Neutrophil (primary cell): ENCODE data around the gene ATP6V1C2.

Experiments
- H3K27ac ChIP-seq: fragments of 200-600 bp; sonication (generic); 2 replicates; pipeline ENCODE4 v1.5.1; 2016; ENCODE audit warnings: mild to moderate bottlenecking, moderate library complexity
- H3K27me3 ChIP-seq: fragments of 200-600 bp; sonication (generic); 2 replicates; pipeline ENCODE4 v1.6.0; 2016; ENCODE audit warnings: mild to moderate bottlenecking
- H3K36me3 ChIP-seq: fragments of 200-600 bp; sonication (generic); 2 replicates; pipeline ENCODE4 v1.5.1; 2017
- H3K4me1 ChIP-seq, 2 experiments: fragments of 200-600 bp in 1 of 2; sonication (generic) in 1 of 2; 1 replicate in 1 of 2; 2 replicates in 1 of 2; pipeline versions ENCODE4 v1.5.1 to v1.6.1; 2013 to 2016; ENCODE audit warnings: low read depth in 1 of 2, low read length in 1 of 2, mild to moderate bottlenecking in 1 of 2, moderate library complexity in 1 of 2; ENCODE audit not compliant: control insufficient read depth in 1 of 2, insufficient read depth in 1 of 2
- H3K4me3 ChIP-seq, 2 experiments: fragments of 200-600 bp in 1 of 2; sonication (generic) in 1 of 2; 1 replicate in 1 of 2; 2 replicates in 1 of 2; pipeline ENCODE4 v1.5.1; 2013 to 2016; ENCODE audit warnings: low read depth in 1 of 2, low read length in 1 of 2, mild to moderate bottlenecking in 1 of 2, moderate library complexity in 1 of 2
- H3K9me3 ChIP-seq: fragments of 200-600 bp; sonication (generic); 2 replicates; pipeline ENCODE4 v1.5.1; 2016
- CTCF ChIP-seq: fragments of 200-600 bp; sonication (generic); IDR thresholded peaks from 2 replicates; pipeline ENCODE4 v1.5.1; 2016; ENCODE audit warnings: antibody characterized with exemption

The ATP6V1C2 gene

GRCh38 chr2:10828346-10828745, 106.9 kb downstream of the ATP6V1C2 start:
- no peak for TF ChIP-seq CTCF

GRCh38 chr2:10829299-10829698, 107.9 kb downstream of the ATP6V1C2 start:
- Histone ChIP-seq H3K36me3 (no peaks in the 10 kb centered on the region), H3K4me3 (no peak overlapping the region), H3K4me1 (no peaks in the 10 kb centered on the region), H3K9me3 (no peaks in the 10 kb centered on the region), H3K27ac (no peak overlapping the region), H3K27me3 (peaks cover 93% of the 10 kb centered on the region)
- TF ChIP-seq CTCF: no peak

More at GRCh38 chr2:10828346-10828745, 106.9 kb downstream of the ATP6V1C2 start:
- Histone ChIP-seq H3K4me3 (no peak overlapping the region), H3K27me3 (peaks cover 93% of the 10 kb centered on the region), H3K27ac (no peak overlapping the region), H3K4me1 (no peaks in the 10 kb centered on the region), H3K36me3 (no peaks in the 10 kb centered on the region), H3K9me3 (no peaks in the 10 kb centered on the region)

GRCh38 chr2:10830203-10830602, 108.8 kb downstream of the ATP6V1C2 start:
- TF ChIP-seq CTCF: no peak
- Histone ChIP-seq H3K27me3 (peaks cover 92% of the 10 kb centered on the region), H3K27ac (no peak overlapping the region), H3K36me3 (no peaks in the 10 kb centered on the region), H3K4me1 (no peaks in the 10 kb centered on the region), H3K4me3 (no peak overlapping the region), H3K9me3 (no peaks in the 10 kb centered on the region)

- H3K9me3 ChIP-seq: no peaks in the 10 kb centered on the region
- no peaks in the 10 kb centered on the region for H3K4me1 ChIP-seq
- no peak overlapping the region for H3K4me3 ChIP-seq
- H3K36me3 ChIP-seq: no peaks in the 10 kb centered on the region
- TF ChIP-seq CTCF: no peak
- H3K27me3 ChIP-seq: peaks cover 94% of the 10 kb centered on the region
- no peak overlapping the region for H3K27ac ChIP-seq
These were observed 109.4 kb downstream of the ATP6V1C2 start for GRCh38 chr2:10830641-10831399.

GRCh38 chr2:10831400-10831985, 110.1 kb downstream of the ATP6V1C2 start:
- Histone ChIP-seq H3K27ac (no peak overlapping the region), H3K4me3 (no peak overlapping the region), H3K27me3 (peaks cover 95% of the 10 kb centered on the region), H3K4me1 (no peaks in the 10 kb centered on the region), H3K9me3 (no peaks in the 10 kb centered on the region), H3K36me3 (no peaks in the 10 kb centered on the region)
- TF ChIP-seq CTCF: no peak
